Astrocyte of the spinal cord (primary cell): Measurements from ENCODE around the gene EIF3CL.
"Not testable (repeated sequence)": the region's sequence is repeated elsewhere in the genome, so short reads cannot be mapped to it uniquely, and the experiment has no call there.

Experiments
- DNase-seq: peaks from one replicate; pipeline ENCODE4 v3.0.0; 2011; ENCODE audit warnings: low read depth, low spot score
- H3K4me3 ChIP-seq: 2 replicates; pipeline ENCODE4 v1.5.1; 2011; ENCODE audit warnings: low read depth, mild to moderate bottlenecking, low read length, moderate library complexity
- in situ Hi-C: cut with HindIII; loops from 2 replicates; pipeline ENCODE4 v1.10.0; 2017; ENCODE audit warnings: low sequenced_read_pairs

The EIF3CL gene, protein sequence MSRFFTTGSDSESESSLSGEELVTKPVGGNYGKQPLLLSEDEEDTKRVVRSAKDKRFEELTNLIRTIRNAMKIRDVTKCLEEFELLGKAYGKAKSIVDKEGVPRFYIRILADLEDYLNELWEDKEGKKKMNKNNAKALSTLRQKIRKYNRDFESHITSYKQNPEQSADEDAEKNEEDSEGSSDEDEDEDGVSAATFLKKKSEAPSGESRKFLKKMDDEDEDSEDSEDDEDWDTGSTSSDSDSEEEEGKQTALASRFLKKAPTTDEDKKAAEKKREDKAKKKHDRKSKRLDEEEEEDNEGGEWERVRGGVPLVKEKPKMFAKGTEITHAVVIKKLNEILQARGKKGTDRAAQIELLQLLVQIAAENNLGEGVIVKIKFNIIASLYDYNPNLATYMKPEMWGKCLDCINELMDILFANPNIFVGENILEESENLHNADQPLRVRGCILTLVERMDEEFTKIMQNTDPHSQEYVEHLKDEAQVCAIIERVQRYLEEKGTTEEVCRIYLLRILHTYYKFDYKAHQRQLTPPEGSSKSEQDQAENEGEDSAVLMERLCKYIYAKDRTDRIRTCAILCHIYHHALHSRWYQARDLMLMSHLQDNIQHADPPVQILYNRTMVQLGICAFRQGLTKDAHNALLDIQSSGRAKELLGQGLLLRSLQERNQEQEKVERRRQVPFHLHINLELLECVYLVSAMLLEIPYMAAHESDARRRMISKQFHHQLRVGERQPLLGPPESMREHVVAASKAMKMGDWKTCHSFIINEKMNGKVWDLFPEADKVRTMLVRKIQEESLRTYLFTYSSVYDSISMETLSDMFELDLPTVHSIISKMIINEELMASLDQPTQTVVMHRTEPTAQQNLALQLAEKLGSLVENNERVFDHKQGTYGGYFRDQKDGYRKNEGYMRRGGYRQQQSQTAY

DNA sequence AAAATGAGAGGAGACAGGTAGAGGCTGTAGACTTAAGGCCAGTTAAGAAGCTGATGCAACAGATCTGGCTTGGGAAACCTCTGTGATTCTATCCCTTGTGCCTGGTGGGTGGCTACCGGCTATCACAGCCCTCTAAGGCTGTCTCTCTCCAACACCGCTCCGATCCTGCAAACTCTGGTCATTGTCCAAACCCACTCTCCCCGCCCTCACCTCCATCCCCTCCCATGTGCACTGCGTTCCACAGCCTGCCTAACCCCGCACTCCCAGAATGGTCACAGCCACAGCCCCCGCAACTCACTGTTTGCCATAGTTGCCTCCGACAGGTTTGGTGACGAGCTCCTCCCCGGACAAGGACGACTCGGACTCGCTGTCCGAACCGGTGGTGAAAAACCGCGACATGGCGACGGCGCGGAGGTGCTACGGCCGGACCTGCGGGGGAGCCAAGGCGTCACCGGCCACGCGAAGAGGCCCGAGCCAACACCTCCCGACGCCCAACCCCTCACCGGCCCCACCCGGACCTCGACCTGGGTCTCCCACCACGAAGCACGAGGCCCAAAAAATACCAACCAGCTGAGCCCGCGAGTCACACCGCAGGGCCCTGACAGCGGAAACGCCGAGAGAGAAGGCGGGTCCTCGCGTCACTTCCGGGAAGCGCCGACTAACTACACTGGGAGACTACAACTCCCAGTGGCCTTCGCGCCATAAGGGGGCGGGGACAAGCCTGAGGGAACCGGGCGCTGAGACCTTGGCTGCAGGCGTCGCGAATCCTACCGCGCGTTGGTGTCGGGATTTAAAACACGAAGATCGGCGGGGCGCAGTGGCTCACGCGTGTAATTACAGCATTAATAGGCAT lies at the start of gene EIF3CL:
Gene EIF3CL, minus strand, starts transcription at position 622 of the 853 bp plus-strand sequence. Its CDS starts 223 bp downstream, at position 399.
- H3K4me3 ChIP-seq: peak within 1 kb of the TSS; percentile 39
- DNase-seq, in situ Hi-C loops: not testable (repeated sequence)

DNA sequence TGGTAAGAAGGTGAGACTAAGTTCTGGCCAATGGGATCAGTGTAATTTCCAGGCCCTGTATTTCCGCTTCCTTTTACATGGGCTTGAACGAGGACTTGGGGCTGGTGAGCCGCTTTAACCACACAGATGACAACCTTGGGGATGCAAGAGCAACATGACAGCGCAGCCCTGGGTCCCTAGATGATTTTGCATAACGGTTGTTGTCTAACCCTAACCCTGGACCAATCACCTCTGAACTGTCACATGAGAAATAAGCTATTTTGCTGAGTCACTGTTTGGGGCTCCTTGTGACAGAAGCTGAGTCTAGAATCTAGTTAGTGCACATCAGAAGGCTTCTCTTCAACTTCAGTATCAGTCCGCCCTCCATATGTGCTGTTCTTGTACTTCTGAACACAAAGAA lies 43.4 kb upstream of the EIF3CL start:
- DNase-seq, H3K4me3 ChIP-seq, in situ Hi-C loops: not testable (repeated sequence)

DNA sequence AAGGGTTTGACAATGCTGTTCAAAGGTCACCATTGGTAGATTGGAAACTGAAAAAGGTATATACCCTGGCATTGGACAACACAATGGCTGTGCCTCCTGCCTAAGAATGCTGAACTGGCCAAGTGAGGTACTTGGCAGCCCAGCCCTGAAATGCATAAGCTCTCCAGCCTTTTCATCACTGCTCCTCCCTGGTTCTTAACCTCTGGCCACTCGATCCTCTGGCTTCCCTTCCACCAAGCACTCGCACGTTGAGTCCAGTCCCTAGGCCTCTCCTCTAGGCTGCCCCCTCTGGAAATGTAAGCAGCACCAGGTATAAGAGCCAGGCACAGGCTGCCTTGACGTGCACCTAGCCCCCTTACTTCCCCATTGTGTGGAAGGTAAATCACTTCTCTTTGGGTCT lies 42.7 kb upstream of the EIF3CL start:
- DNase-seq, in situ Hi-C loops, H3K4me3 ChIP-seq: not testable (repeated sequence)

DNA sequence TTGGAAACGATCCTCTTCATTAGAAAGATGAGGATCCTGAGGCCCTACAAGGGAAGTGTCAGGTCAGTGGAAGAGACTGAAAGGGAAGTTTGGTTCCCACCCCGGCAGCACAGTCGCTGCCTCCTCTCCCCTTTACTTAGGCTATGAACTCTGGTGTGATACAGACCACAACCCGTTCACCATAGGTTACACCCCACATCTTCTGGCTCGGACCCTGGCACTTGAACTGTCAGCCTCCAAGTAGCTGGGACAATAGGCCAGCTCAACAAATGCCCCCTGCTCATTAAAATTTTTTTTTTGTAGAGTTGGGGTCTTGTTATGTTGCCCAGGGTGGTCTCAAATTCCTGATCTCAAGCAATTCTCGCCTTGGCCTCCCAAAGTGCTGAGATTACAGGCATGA lies 40.3 kb upstream of the EIF3CL start:
- H3K4me3 ChIP-seq, in situ Hi-C loops: not testable (repeated sequence)

DNA sequence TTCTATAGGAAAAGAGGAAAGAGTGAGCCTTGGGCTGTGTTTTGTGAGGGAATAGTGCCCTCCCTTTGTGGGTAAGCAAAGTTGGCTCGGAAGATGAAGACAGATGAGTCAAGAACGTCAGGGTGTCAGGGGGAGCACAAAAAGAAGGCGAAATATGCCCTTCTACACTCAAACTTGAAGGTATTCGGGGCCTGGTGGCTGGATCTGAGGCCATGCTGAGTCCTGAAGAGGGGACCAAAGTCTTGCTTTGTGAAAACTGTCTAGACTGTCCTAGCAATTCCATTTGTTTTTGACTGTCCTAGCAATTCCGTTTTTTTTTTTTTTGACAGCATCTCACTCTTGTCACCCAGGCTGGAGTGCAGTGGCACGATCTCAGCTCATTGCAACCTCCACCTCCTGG lies 35.3 kb upstream of the EIF3CL start:
- in situ Hi-C loops, DNase-seq, H3K4me3 ChIP-seq: not testable (repeated sequence)

More for the DNA sequence above, 40.3 kb upstream of the EIF3CL start:
- DNase-seq: not testable (repeated sequence)

DNA sequence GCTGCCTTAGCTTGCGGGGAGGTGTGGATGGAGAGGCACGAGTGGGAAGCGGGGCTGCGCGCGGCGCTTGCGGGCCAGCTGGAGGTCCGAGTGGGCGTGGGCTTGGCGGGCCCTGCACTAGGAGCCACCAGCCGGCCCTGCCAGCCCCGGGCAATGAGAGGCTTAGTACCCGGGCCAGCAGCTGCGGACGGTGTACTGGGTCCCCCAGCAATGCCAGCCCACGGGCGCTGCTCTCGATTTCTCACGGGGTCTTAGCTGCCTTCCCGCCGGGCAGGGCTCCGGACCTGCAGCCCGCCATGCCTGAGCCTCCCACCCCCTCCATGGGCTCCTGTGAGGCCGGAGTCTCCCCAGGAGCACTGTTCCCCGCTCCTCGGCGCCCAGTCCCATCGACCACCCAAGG lies 31.7 kb upstream of the EIF3CL start:
- in situ Hi-C loops, DNase-seq, H3K4me3 ChIP-seq: not testable (repeated sequence)

DNA sequence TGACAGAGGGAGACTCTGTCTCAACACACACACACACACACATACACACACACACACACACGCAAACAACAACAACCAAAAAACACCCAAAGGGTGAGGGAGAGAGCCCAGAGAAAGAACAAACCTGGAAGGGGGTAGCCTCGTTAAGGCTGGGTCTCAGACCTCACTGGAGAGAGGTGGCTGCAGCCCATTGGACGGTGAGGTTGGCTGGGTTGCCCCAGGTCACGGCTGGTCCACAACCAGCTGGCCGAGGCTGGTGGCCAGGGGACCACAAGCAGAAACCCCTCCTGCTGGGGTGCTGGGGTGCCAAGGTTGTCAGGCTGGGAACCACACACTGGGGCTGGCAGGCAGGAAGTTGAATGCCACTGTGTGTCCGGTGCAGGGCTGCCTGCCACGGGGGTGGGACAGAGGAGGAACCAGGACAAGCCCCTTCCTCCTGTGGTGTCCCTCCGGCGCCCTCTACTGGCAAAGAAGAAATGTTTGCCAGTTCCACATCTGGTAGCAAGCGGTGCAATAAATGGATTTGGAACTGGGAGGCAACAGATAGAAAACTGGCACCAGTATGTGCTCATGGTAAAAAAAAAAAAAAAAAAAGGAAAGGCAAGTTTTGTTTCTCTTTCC lies 22.5 kb upstream of the EIF3CL start:
- in situ Hi-C loops, H3K4me3 ChIP-seq, DNase-seq: not testable (repeated sequence)

DNA sequence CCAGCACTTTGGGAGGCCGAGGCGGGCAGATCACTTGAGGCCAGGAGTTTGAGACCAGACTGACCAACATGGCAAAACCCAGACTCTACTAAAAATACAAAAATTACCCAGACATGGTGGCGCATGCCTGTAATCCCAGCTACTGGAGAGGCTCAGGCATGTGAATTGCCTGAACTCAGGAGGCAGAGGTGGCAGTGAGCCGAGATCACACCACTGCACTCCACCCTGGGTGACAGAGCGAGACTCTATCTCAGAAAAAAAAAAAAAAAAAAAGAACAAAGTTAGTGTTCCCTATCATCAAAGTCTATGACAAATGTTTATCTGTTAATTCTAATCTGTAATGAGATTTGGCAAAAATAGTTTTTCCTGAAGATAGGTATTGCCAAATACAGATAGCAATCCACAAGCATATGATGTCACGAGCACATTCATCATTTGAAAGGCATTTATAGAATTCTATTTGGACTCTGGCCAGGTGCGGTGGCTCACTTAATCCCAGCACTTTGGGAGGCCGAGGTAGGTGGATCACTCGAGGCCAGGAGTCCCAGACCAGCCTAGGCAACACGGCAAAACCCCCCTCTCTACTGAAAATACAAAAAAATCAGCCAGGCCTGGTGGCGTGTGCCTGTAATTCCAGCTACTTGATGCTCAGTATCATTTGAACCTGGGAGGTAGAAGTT lies 17.6 kb upstream of the EIF3CL start:
- DNase-seq, H3K4me3 ChIP-seq, in situ Hi-C loops: not testable (repeated sequence)

DNA sequence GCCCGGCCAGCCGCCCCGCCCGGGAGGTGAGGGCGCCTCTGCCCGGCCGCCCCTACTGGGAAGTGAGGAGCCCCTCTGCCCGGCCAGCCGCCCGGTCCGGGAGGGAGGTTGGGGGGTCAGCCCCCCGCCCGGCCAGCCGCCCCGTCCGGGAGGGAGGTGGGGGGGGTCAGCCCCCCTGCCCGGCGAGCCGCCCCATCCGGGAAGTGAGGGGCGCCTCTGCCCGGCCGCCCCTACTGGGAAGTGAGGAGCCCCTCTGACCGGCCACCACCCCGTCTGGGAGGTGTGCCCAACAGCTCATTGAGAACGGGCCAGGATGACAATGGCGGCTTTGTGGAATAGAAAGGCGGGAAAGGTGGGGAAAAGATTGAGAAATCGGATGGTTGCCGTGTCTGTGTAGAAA lies 13.4 kb upstream of the EIF3CL start:
- H3K4me3 ChIP-seq, in situ Hi-C loops, DNase-seq: not testable (repeated sequence)

DNA sequence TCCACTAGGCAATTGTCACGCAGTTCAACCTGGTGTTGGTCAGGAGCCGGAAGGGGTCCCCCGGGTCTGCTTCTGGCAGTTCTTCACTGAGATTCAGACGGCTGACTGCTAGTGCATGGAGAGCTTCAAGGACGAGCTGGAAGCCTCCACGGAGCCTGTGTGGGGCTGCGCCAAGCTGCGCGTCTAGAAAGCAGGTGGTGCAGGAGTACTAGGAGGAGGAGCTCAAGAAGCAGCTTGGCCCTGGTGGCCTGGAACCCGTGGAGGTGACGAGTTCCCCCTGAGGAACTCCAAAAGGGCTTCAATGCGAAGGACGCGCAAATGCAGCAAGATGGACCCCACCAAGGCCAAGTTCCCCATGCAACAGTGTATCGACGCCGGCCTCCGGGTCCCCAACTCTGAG lies 10.9 kb upstream of the EIF3CL start:
- in situ Hi-C loops, H3K4me3 ChIP-seq, DNase-seq: not testable (repeated sequence)

DNA sequence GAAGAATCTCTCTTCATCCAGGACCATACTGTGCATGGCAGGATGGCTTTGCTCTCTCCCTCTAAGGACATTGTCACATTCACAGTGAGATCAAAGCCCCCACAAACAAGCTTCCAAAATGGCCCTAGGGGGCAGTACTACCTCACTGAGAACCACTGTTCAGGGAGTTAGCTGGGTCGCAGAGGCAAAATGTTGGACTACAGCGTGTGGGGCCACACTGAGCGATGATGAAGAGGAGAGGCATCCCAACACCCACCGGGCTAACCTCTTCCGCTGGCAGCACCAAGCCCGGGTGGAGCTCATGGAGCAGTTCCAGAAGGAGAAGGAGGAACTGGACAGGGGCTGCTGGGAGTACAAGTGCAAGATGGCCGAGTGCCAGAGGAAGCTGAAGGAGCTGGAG lies 9.9 kb upstream of the EIF3CL start:
- DNase-seq, H3K4me3 ChIP-seq, in situ Hi-C loops: not testable (repeated sequence)

DNA sequence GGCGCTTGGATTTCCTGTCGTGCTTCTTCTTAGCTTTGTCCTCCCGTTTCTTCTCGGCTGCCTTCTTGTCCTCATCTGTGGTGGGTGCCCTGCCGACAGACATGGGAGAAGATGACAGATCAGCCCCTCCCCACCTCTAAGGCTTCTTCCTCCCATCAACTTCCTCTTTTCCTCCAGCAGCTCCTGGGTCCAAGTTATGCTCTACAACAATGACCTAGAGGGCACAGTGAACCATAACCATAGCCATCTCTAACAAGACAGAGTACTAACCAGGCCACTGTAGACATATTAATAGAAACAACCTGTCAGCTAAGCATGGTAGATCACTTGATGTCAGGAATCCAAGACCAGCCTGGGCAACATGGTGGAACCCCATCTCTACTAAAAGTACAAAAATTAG lies 11.6 kb downstream of the EIF3CL start:
- H3K4me3 ChIP-seq, in situ Hi-C loops, DNase-seq: not testable (repeated sequence)

DNA sequence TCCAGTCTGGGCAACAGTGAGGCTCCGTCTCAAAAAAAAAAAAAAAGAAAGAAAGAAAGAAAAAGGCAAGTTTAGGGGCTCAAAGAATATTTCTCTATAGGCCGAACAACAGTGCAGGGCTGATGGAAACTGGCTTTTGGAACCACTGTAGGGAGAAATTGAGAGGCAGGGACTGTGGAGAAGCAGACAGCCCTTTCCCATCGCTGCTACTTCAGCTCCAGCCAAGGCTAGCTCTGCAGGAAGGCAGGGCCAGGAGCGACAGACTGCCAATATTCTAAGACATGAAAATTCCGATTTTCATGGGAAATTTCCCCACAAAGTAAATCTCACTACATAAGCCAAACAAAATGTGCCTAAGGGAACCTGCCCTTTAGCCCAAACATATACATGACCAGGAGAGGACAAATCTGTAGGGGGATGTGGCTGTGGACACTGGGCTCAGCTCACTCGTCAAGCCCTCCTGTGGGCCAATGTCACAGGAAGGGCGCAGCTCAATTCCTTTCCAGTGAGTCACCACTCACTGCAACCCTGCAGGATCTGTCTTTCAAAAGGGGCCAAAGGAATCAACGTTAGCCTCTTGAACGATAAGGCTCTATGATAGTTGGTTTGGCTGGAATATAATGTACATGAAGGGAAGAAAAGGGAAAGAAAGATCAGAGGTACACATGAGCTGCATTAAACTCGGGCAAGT lies 21.3 kb downstream of the EIF3CL start:
- DNase-seq, in situ Hi-C loops, H3K4me3 ChIP-seq: not testable (repeated sequence)

DNA sequence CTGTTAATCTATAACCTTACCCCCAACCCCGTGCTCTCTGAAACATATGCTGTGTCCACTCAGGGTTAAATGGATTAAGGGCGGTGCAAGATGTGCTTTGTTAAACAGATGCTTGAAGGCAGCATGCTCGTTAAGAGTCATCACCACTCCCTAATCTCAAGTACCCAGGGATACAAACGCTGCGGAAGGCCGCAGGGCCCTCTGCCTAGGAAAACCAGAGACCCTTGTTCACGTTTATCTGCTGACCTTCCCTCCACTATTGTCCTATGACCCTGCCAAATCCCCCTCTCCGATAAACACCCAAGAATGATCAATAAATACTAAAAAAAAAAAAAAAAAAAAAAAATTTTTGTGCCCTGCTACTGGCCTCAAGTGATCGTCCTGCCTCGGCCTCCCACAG lies 25.8 kb downstream of the EIF3CL start:
- H3K4me3 ChIP-seq, DNase-seq, in situ Hi-C loops: not testable (repeated sequence)

DNA sequence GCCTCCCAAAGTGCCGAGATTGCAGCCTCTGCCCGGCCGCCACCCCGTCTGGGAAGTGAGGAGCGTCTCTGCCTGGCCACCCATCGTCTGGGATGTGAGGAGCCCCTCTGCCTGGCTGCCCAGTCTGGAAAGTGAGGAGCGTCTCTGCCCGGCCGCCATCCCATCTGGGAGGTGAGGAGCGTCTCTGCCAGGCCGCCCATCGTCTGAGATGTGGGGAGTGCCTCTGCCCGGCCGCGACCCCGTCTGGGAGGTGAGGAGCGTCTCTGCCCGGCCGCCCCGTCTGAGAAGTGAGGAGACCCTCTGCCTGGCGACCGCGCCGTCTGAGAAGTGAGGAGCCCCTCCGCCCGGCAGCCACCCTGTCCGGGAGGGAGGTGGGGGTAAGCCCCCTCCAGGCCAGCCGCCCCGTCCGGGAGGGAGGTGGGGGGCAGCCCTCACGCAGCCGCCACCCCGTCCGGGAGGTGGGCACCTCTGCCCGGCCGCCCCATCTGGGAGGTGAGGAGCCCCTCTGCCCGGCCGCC lies 26.5 kb downstream of the EIF3CL start:
- in situ Hi-C loops, DNase-seq, H3K4me3 ChIP-seq: not testable (repeated sequence)
